HUES64 (cell line): ENCODE data around the gene PDE11A.
"Not testable (repeated sequence)": the region's sequence is repeated elsewhere in the genome, so short reads cannot be mapped to it uniquely, and the experiment has no call there.

ENCODE experiments used
- H3K27ac ChIP-seq: 2 replicates; pipeline ENCODE4 v1.7.0; 2013; ENCODE audit warnings: low read depth, low read length, inconsistent platforms
- H3K27me3 ChIP-seq: 2 replicates; pipeline ENCODE4 v1.6.1; 2013; ENCODE audit warnings: mild to moderate bottlenecking, low read length; ENCODE audit not compliant: insufficient read depth
- H3K36me3 ChIP-seq: 2 replicates; pipeline ENCODE4 v1.6.1; 2013; ENCODE audit warnings: mild to moderate bottlenecking, low read length; ENCODE audit not compliant: insufficient read depth
- H3K4me1 ChIP-seq: 2 replicates; pipeline ENCODE4 v1.6.1; 2013; ENCODE audit warnings: mild to moderate bottlenecking, low read length, moderate library complexity; ENCODE audit not compliant: insufficient read depth
- H3K4me3 ChIP-seq: 2 replicates; pipeline ENCODE4 v1.5.1; 2013; ENCODE audit warnings: mild to moderate bottlenecking, low read length, moderate library complexity
- H3K9ac ChIP-seq: 2 replicates; pipeline ENCODE4 v1.6.1; 2013; ENCODE audit warnings: mild to moderate bottlenecking, low read depth, low read length
- H3K9me3 ChIP-seq: 2 replicates; pipeline ENCODE4 v1.6.1; 2013; ENCODE audit warnings: low read depth, low read length; ENCODE audit not compliant: insufficient read depth
- WGBS: fragments of 150-250, 120-280 bp; methylation state at CpG from one replicate; pipeline ENCODE4 v1.1.7; 2013; ENCODE audit warnings: missing lambda C conversion rate; 5-methylcytosine and 5-hydroxymethylcytosine counted together

The PDE11A gene

GRCh38 chr2:178072000-178072382 lies 586 bp downstream of the PDE11A start:
- no peak overlapping the region for H3K9ac ChIP-seq
- H3K27me3 ChIP-seq = peaks cover 44% of the 10 kb centered on the region
- H3K36me3 ChIP-seq = no peaks in the 10 kb centered on the region
- H3K4me1 ChIP-seq = peaks cover 5% of the 10 kb centered on the region
- no peaks in the 10 kb centered on the region for H3K9me3 ChIP-seq
- peak overlapping the region; percentile 77 for H3K4me3 ChIP-seq
- 93% methylated on average over 11 of the region's 11 CpGs for WGBS
- H3K27ac ChIP-seq = no peak overlapping the region

GRCh38 chr2:178070824-178071223 lies 1.8 kb downstream of the PDE11A start:
- Histone ChIP-seq H3K27me3 (peaks cover 44% of the 10 kb centered on the region), H3K9me3 (no peaks in the 10 kb centered on the region), H3K4me1 (peaks cover 5% of the 10 kb centered on the region), H3K9ac (no peak overlapping the region), H3K27ac (no peak overlapping the region), H3K4me3 (no peak overlapping the region), H3K36me3 (no peaks in the 10 kb centered on the region)
- WGBS = 76% methylated on average over 2 of the region's 2 CpGs

- Histone ChIP-seq H3K27me3 (peaks cover 43% of the 10 kb centered on the region), H3K4me3 (no peak overlapping the region), H3K36me3 (no peaks in the 10 kb centered on the region), H3K4me1 (peaks cover 5% of the 10 kb centered on the region), H3K9ac (no peak overlapping the region), H3K27ac (no peak overlapping the region), H3K9me3 (no peaks in the 10 kb centered on the region)
- WGBS = 80% methylated on average over 1 of the region's 1 CpG
Measured at GRCh38 chr2:178069551-178069950, 3.0 kb downstream of the PDE11A start.

GRCh38 chr2:178068823-178069454 lies 3.6 kb downstream of the PDE11A start:
- Histone ChIP-seq H3K9ac (no peak overlapping the region), H3K27me3 (peaks cover 37% of the 10 kb centered on the region), H3K36me3 (no peaks in the 10 kb centered on the region), H3K9me3 (no peaks in the 10 kb centered on the region), H3K4me1 (peaks cover 5% of the 10 kb centered on the region), H3K4me3 (no peak overlapping the region), H3K27ac (no peak overlapping the region)
- no CpG with 5 or more reads among the region's 1 CpG for WGBS

- WGBS = 93% methylated on average over 1 of the region's 1 CpG
- H3K27ac ChIP-seq = no peak overlapping the region
- peaks cover 21% of the 10 kb centered on the region for H3K27me3 ChIP-seq
- H3K4me3 ChIP-seq = no peak overlapping the region
- no peaks in the 10 kb centered on the region; the same call in 1 of the 2 replicates for H3K4me1 ChIP-seq
- H3K9ac ChIP-seq = no peak overlapping the region
- H3K9me3 ChIP-seq = no peaks in the 10 kb centered on the region
- H3K36me3 ChIP-seq = no peaks in the 10 kb centered on the region
Measured at GRCh38 chr2:178066890-178067669, 5.5 kb downstream of the PDE11A start.

GRCh38 chr2:178066324-178066723 lies 6.3 kb downstream of the PDE11A start:
- Histone ChIP-seq H3K4me1 (no peaks in the 10 kb centered on the region; the same call in 1 of the 2 replicates), H3K27me3 (peaks cover 13% of the 10 kb centered on the region), H3K9me3 (no peaks in the 10 kb centered on the region), H3K36me3 (no peaks in the 10 kb centered on the region), H3K4me3 (no peak overlapping the region), H3K9ac (no peak overlapping the region), H3K27ac (no peak overlapping the region)
- 93% methylated on average over 3 of the region's 3 CpGs for WGBS

- no peak overlapping the region for H3K27ac ChIP-seq
- 93% methylated on average over 2 of the region's 2 CpGs for WGBS
- no peaks in the 10 kb centered on the region for H3K9me3 ChIP-seq
- H3K4me3 ChIP-seq = no peak overlapping the region
- no peaks in the 10 kb centered on the region for H3K27me3 ChIP-seq
- H3K9ac ChIP-seq = no peak overlapping the region
- no peaks in the 10 kb centered on the region; the same call in 1 of the 2 replicates for H3K4me1 ChIP-seq
- no peaks in the 10 kb centered on the region for H3K36me3 ChIP-seq
Measured at GRCh38 chr2:178059681-178060080, 12.9 kb downstream of the PDE11A start.

GRCh38 chr2:178059111-178059510 lies 13.5 kb downstream of the PDE11A start:
- Histone ChIP-seq H3K9ac (no peak overlapping the region), H3K27me3 (no peaks in the 10 kb centered on the region), H3K4me3 (no peak overlapping the region), H3K27ac (no peak overlapping the region), H3K4me1 (no peaks in the 10 kb centered on the region), H3K36me3 (no peaks in the 10 kb centered on the region), H3K9me3 (no peaks in the 10 kb centered on the region)
- WGBS = 86% methylated on average over 2 of the region's 2 CpGs

GRCh38 chr2:178057179-178057680 lies 15.3 kb downstream of the PDE11A start:
- Histone ChIP-seq H3K27ac (no peak overlapping the region), H3K4me3 (no peak overlapping the region), H3K4me1 (no peaks in the 10 kb centered on the region), H3K27me3 (no peaks in the 10 kb centered on the region), H3K9me3 (no peaks in the 10 kb centered on the region), H3K36me3 (no peaks in the 10 kb centered on the region), H3K9ac (no peak overlapping the region)
- WGBS = 96% methylated on average over 2 of the region's 2 CpGs

- Histone ChIP-seq H3K4me3 (no peak overlapping the region), H3K27me3 (no peaks in the 10 kb centered on the region), H3K36me3 (no peaks in the 10 kb centered on the region), H3K27ac (no peak overlapping the region), H3K9ac (no peak overlapping the region), H3K4me1 (no peaks in the 10 kb centered on the region), H3K9me3 (no peaks in the 10 kb centered on the region)
- WGBS = no CpG with 5 or more reads among the region's 1 CpG
Measured at GRCh38 chr2:178056345-178056744, 16.2 kb downstream of the PDE11A start.

GRCh38 chr2:178051257-178051656 lies 21.3 kb downstream of the PDE11A start:
- H3K36me3 ChIP-seq, H3K4me3 ChIP-seq, H3K27ac ChIP-seq, H3K9me3 ChIP-seq, H3K27me3 ChIP-seq, H3K9ac ChIP-seq, H3K4me1 ChIP-seq: not testable (repeated sequence)
- no CpG with 5 or more reads among the region's 2 CpGs for WGBS
